NCI-H1092 treated with DMSO at 0.1 percent for 48 hours (cell line): ENCODE data around the gene INHBB.

Source experiments
- DNase-seq: peaks from one replicate; lab custom pipeline; 2025; lab: John Stamatoyannopoulos, UW

Gene INHBB

GRCh38 chr2:120358734-120359465 is 13.0 kb downstream of the INHBB start:
- DNase-seq: no peak

DNA sequence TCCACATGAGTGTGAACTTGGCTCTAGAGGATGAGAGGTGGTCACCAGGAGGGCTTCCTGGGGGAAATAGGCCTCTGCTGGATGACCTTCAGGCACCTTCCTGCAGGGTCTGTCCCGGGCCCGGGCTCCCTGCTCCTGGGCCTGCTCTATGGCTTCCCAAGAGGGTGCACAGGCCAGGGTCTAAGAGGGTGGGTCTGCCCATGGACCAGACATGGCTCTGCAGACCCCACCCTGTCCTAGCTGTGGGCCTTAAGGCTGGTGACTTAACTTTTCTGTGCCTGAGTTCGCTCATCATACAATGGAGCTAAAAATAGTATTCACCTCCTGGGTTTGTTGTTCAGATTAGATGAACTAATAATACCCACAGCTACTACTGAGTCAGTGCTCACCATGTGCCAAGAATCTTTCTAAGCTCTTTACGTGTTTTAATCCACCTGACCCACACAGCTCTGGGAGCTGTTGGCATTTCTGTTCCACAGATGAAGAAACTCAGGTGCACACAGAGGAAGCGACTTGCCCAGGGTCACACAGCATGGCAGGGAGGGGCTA is 14.4 kb downstream of the INHBB start:
- no peak for DNase-seq

DNA sequence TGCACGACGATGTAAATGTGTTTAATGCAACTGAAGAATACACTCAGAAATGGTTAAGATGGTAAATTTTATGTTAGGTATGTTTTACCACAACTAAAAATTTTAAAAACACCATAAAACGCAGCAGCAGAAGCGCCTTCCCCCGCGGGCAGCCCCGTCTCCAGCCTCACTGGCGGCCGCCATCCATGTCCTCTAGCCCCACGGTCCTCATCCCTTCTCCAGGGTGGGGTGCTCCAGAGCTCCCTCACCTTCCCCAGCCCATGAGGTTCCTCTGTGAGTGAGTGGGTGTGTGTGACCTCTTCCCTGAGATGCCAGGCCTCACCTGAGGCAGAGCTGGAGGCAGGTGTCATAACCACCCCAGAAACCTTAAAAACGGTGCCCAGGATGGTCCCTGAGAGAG is 17.0 kb downstream of the INHBB start:
- no peak for DNase-seq

- DNase-seq: no peak
Measured at GRCh38 chr2:120365236-120365793, 19.4 kb downstream of the INHBB start.

GRCh38 chr2:120366698-120367097 is 20.8 kb downstream of the INHBB start:
- no peak for DNase-seq

- DNase-seq: no peak
Measured at GRCh38 chr2:120367221-120367620, 21.3 kb downstream of the INHBB start.

DNA sequence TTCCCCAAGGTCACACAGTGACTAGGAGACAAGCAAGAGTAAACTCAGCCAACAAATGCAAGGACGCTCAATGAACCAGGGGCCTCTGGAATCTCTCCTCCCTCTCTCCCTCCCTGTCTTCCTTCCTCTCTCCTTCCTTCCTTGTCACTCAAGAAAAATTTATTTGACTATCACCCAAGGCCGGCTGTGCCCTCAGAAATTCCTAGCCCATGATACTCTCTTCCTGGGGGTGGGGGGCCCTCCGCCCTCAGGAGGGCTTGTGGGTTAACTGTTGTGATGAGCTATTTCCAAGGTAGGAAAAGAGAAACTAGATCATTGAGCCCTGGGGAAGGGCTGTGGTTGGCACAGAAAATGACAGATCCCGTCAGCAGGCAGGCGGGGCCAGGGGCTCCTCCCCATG is 21.7 kb downstream of the INHBB start:
- DNase-seq: no peak

DNA sequence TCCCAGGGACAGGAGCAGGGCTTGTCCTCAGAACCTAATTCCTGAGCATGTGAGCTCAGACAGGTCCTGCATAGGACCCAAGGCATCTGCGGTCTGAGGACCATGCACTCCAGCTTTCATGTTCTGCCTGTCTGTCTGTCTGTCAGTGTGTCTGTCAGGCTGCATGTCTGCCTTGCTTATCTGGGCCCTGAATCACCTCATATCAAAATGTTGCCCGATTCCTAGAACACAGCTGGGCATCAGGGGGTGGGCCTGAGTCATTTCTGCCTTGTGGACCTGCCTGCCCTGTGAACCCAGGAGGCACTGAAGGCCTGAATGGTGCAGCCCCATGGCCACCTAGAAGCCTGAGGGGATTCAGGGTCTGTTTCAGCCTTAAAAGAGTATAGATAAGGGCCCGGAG is 22.1 kb downstream of the INHBB start:
- DNase-seq: no peak

DNA sequence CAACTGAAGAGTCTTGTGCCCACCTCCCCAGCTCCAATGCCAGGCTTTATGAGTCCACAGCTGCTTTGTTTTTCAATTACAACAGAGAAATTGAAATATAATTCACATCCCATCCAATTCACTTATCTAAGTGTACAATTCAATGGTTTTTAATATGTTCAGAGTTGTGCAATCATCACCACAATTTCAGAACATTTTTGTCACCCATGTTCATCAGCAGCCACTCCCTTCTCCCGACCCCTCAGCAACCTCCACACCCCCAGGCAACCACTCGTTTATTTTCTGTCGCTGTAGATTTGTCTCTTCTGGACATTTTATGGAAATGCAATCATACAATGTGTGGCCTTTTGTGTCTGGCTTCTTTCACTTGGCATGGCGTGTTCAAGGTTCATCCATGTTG is 23.3 kb downstream of the INHBB start:
- no peak for DNase-seq

DNA sequence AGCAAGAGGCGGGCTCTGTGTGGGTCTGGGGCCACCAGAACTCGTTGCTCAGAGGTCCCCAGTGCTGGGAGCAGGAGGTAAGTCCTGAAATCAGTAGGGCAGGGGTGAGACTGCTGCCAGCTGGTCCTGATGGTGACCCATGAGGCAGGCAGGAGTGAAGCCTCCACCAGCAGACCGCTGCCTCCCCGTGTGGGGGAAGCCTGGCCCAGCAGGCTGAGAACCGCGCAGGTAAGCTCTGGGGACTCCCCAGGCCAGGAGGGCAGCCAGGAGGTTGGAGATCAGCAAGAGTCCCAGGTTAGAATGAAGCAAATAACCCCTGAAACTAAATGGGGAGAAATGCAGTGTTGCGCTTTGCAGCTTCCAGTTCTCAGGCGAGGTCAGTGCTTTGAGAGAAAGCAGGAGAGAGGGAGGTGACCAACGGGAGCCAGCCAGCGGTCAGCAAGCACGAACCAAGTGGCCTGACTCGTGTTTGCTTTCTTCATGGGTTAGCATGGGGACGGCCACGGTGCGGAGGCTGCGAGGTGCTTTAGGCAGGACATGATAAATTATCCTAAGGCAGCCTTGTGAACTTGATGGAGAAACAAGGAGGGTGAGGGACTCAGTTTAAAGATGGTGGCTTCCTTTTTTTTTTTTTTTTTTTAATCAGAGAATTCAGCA is 26.2 kb downstream of the INHBB start:
- no peak for DNase-seq

DNA sequence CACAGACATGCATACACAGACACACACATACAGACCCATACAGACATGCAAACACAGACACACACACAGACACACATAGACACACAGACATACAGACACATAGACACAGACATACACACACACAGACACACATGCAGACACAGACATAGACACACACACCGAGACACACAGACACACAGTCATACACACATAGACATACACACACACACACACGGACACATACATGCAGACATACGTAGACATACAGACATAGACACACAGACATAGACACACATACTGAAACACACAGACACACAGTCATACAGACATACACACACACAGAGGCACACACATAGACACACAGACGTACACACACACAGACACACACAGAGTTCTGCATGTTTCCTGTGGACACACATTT is 26.9 kb downstream of the INHBB start:
- no peak for DNase-seq

DNA sequence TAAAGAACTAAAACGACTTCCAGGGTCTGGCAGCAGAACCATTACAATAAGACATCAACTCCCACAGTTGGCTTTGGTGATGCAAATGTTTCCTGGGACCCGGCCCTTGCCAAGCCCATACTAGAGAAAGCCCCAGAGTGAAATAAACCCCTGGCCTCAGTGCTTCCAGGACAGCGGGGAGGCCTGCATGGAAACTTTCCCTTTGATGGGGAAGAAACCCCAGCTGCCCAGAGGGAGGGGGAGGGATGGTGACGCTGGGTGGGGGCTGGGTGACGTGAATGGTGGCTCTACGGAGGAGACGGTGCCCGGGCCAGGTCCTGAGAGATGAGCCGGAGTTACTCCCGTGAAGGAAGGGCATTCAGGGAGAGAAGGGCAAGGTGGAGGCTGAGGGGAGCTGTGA is 27.5 kb downstream of the INHBB start:
- DNase-seq: no peak

GRCh38 chr2:120374821-120375220 is 28.9 kb downstream of the INHBB start:
- no peak for DNase-seq

- no peak for DNase-seq
Measured at GRCh38 chr2:120375251-120376020, 29.5 kb downstream of the INHBB start.

GRCh38 chr2:120376101-120376500 is 30.2 kb downstream of the INHBB start:
- no peak for DNase-seq

GRCh38 chr2:120376679-120377640 is 31.0 kb downstream of the INHBB start:
- DNase-seq: no peak

GRCh38 chr2:120378605-120379004 is 32.7 kb downstream of the INHBB start:
- no peak for DNase-seq

DNA sequence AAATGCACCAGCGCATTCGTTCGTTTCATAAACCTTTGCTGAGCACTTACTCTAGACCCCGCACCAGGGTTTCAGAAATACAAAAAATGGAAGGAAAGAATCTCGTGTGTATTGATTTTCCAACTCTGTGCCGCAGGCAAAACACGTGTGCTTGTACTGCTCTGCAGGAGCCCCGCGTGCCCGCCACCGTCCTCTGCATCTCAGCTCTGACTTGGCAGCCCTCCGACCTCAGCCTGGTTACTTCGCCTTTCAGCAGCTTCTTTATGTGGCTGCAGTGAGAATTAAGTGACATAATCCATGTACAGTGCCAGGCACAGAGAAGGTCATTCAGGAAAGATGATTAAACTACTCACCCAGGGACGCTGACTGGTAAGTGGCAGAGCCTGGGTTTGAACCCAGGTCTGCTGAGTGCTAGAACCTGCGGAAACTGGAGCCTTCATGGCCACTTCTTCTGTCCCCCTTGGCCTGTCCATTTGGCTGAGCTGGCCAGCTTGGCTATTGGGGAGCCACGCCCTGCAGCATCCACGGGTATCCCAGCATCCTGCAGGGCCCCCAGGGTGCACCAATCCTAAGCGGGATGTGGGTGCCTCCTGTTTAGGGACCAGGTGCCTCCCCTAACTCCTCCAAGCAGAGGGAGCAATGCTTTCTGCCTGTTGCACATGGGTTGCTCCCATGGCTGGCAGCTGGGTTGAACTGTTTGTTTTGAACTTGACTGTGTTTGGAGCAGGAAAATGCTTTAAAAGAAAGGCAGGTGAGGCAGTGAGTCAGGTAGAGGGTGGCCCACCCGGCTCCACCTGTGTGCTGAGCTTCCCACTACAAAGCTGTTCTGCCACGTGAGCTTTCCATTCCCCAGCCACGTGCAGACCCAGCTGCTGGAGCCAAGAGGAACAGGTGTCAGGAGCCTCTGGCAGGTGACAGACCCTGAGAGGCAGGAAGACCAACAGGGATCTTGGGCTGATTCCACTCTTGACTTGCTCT is 34.3 kb downstream of the INHBB start:
- DNase-seq: peak; percentile 70

GRCh38 chr2:120381192-120381591 is 35.3 kb downstream of the INHBB start:
- DNase-seq: no peak

DNA sequence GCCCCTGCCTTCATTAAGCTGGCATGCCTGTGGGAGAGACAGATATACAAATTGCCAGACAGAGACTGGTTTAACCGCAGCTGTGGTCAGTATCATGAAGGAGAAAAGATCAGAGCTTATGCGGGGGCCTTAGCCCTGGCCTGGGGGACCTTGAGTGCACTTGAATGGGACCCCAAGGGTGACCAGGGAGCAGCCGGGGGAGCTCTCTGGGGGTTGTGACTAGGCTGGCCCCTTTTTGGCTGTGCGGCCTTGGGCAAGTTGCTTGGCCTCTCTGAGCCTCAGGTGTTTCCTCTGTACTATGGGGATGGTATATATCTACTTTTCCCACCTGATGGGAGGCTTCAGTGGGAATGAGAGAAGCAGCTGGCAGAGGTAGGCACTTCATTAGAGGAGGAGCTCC is 35.7 kb downstream of the INHBB start:
- no peak for DNase-seq
